Fibroblast of upper back skin (primary cell): Measurements from ENCODE around the gene XKR3.
"Not testable (repeated sequence)": the region's sequence is repeated elsewhere in the genome, so short reads cannot be mapped to it uniquely, and the experiment has no call there.

Experiments used
- DNase-seq: peaks from one replicate; pipeline ENCODE4 v3.0.0-alpha.2; 2013

The XKR3 gene

GRCh38 chr22:16824716-16825687, at the start of gene XKR3:
XKR3 (minus strand) TSS chr22:16825411; CDS start chr22:16808073, 17,338 bp downstream.
- DNase-seq: no peak

- DNase-seq: not testable (repeated sequence)
These were observed 44.4 kb upstream of the XKR3 start for GRCh38 chr22:16869640-16870039.

GRCh38 chr22:16866167-16866566, 41.0 kb upstream of the XKR3 start:
- DNase-seq: no peak

GRCh38 chr22:16856851-16857250, 31.6 kb upstream of the XKR3 start:
- not testable (repeated sequence) for DNase-seq

- no peak for DNase-seq
These were observed 29.4 kb upstream of the XKR3 start for GRCh38 chr22:16854631-16855030.

- DNase-seq: not testable (repeated sequence)
These were observed 26.2 kb upstream of the XKR3 start for GRCh38 chr22:16851268-16851996.

GRCh38 chr22:16847271-16847670, 22.1 kb upstream of the XKR3 start:
- no peak for DNase-seq

GRCh38 chr22:16845881-16846280, 20.7 kb upstream of the XKR3 start:
- DNase-seq: no peak

- no peak for DNase-seq
These were observed 20.3 kb upstream of the XKR3 start for GRCh38 chr22:16845465-16845864.

GRCh38 chr22:16844529-16844928, 19.3 kb upstream of the XKR3 start:
- DNase-seq: no peak

- DNase-seq: no peak
These were observed 12.9 kb upstream of the XKR3 start for GRCh38 chr22:16838073-16838472.

- no peak for DNase-seq
These were observed 9.8 kb upstream of the XKR3 start for GRCh38 chr22:16834971-16835370.

- DNase-seq: no peak
These were observed 6.0 kb upstream of the XKR3 start for GRCh38 chr22:16831257-16831656.

- DNase-seq: no peak
These were observed 4.8 kb upstream of the XKR3 start for GRCh38 chr22:16829985-16830384.

GRCh38 chr22:16828876-16829275, 3.7 kb upstream of the XKR3 start:
- no peak for DNase-seq

- DNase-seq: no peak
These were observed 2.3 kb upstream of the XKR3 start for GRCh38 chr22:16827506-16827905.

- no peak for DNase-seq
These were observed 6.0 kb downstream of the XKR3 start for GRCh38 chr22:16819249-16819648.

- DNase-seq: no peak
These were observed 6.7 kb downstream of the XKR3 start for GRCh38 chr22:16818538-16818937.

- DNase-seq: no peak
These were observed 10.1 kb downstream of the XKR3 start for GRCh38 chr22:16815073-16815472.

- no peak for DNase-seq
These were observed 14.9 kb downstream of the XKR3 start for GRCh38 chr22:16810188-16810802.

GRCh38 chr22:16808744-16809143, 16.5 kb downstream of the XKR3 start:
- no peak for DNase-seq

GRCh38 chr22:16807109-16807508, 18.1 kb downstream of the XKR3 start:
- no peak for DNase-seq

- DNase-seq: no peak
These were observed 18.8 kb downstream of the XKR3 start for GRCh38 chr22:16806401-16806800.

- no peak for DNase-seq
These were observed 20.3 kb downstream of the XKR3 start for GRCh38 chr22:16804882-16805281.
